ENCODE measurements around the gene HEXD. TPM values are rescaled to one million over a fixed set of nuclear protein-coding genes. Genes with fewer than 3 reads are reported as not detected.

The HEXD gene
- total RNA-seq, 1 experiment from 2014 or later, result 30.0 TPM

- no peaks in the 10 kb centered on the region; the same call in 1 of the 2 replicates for H4K20me1 ChIP-seq (ENCODE audit: insufficient read depth)
- TF ChIP-seq EZH2 (IDR thresholded peaks at IDR 0.05; ENCODE audit: low read depth) (no peak), CTCF (conservative IDR thresholded peaks at IDR 0.05) (no peak)
- CTCF ChIA-PET, result interaction anchor here (0.6 kb wide), 3 partner anchors 33 to 361 kb away, joined by 3 to 8 read pairs (median 3); no protein-coding TSS in a partner anchor
Observed at GRCh38 chr17:82396601-82397435, 21.3 kb upstream of the HEXD start.

GRCh38 chr17:82397449-82398335 lies 20.5 kb upstream of the HEXD start:
- no peak for DNase-seq
- H3F3A ChIP-seq (ENCODE audit: insufficient read depth, low read depth), result no peaks in the 10 kb centered on the region
- no peaks in the 10 kb centered on the region; the same call in 1 of the 2 replicates for H4K20me1 ChIP-seq (ENCODE audit: insufficient read depth)
- no peak overlapping the region for H3K4me2 ChIP-seq
- CTCF ChIA-PET, result interaction anchor here (0.6 kb wide), 4 partner anchors 34 to 360 kb away, joined by 3 to 8 read pairs (median 3); no protein-coding TSS in a partner anchor
- H3K9me3 ChIP-seq (ENCODE audit: insufficient read depth, low read depth), result no peaks in the 10 kb centered on the region
- no TSS peak for BruUV-seq (replicated peaks)
- no peak overlapping the region for H2AFZ ChIP-seq
- intact Hi-C loops (cut with micrococcal nuclease; ENCODE audit: unreplicated experiment), result no loop called here
- TF ChIP-seq EZH2 (IDR thresholded peaks at IDR 0.05; ENCODE audit: low read depth), result no peak
- no peak for TF ChIP-seq CTCF (conservative IDR thresholded peaks at IDR 0.05)
- H3K79me2 ChIP-seq (ENCODE audit: low read depth), result no peaks in the 10 kb centered on the region
- no peaks in the 10 kb centered on the region for H3K9me2 ChIP-seq (ENCODE audit: insufficient read depth)
- no peaks in the 10 kb centered on the region for H3K4me1 ChIP-seq (replicated peaks; ENCODE audit: insufficient read depth)
- H3K4me3 ChIP-seq, result no peak overlapping the region
- no peaks in the 10 kb centered on the region for H3K36me3 ChIP-seq (ENCODE audit: low read depth)
- H3K27ac ChIP-seq, result no peak overlapping the region
- POLR2A ChIA-PET (ENCODE audit: unreplicated experiment), result no interaction called here
- H3K27me3 ChIP-seq (ENCODE audit: insufficient read depth, low read depth), result no peaks in the 10 kb centered on the region

More at GRCh38 chr17:82396601-82397435, 21.3 kb upstream of the HEXD start:
- no peaks in the 10 kb centered on the region for H3K9me2 ChIP-seq (ENCODE audit: insufficient read depth)
- H3K9me3 ChIP-seq (ENCODE audit: insufficient read depth, low read depth), result no peaks in the 10 kb centered on the region
- POLR2A ChIA-PET (ENCODE audit: unreplicated experiment), result interaction anchor here (0.7 kb wide), 1 partner anchor 381 kb away, joined by 8 read pairs; no protein-coding TSS in a partner anchor
- no peaks in the 10 kb centered on the region for H3K79me2 ChIP-seq (ENCODE audit: low read depth)
- H3K36me3 ChIP-seq (ENCODE audit: low read depth), result no peaks in the 10 kb centered on the region
- H3K4me2 ChIP-seq, result no peak overlapping the region
- no peak overlapping the region for H3K27ac ChIP-seq
- DNase-seq, result peak in 1 of 2 experiments; percentile 41
- H3K4me3 ChIP-seq, result no peak overlapping the region
- no peak overlapping the region for H2AFZ ChIP-seq
- H3K4me1 ChIP-seq (replicated peaks; ENCODE audit: insufficient read depth), result no peaks in the 10 kb centered on the region
- no peaks in the 10 kb centered on the region for H3F3A ChIP-seq (ENCODE audit: insufficient read depth, low read depth)
- intact Hi-C loops (cut with micrococcal nuclease; ENCODE audit: unreplicated experiment), result no loop called here
- no TSS peak for BruUV-seq (replicated peaks)
- no peaks in the 10 kb centered on the region for H3K27me3 ChIP-seq (ENCODE audit: insufficient read depth, low read depth)

- no TSS peak for BruUV-seq (replicated peaks)
- H3K27ac ChIP-seq, result no peak overlapping the region
- H3K79me2 ChIP-seq (ENCODE audit: low read depth), result no peaks in the 10 kb centered on the region
- H4K20me1 ChIP-seq (ENCODE audit: insufficient read depth), result no peaks in the 10 kb centered on the region; the same call in 1 of the 2 replicates
- H2AFZ ChIP-seq, result no peak overlapping the region
- TF ChIP-seq CTCF (conservative IDR thresholded peaks at IDR 0.05), result no peak
- intact Hi-C loops (cut with micrococcal nuclease; ENCODE audit: unreplicated experiment), result no loop called here
- H3K9me2 ChIP-seq (ENCODE audit: insufficient read depth), result no peaks in the 10 kb centered on the region
- DNase-seq, result no peak
- no peak overlapping the region for H3K4me3 ChIP-seq
- no peaks in the 10 kb centered on the region for H3K9me3 ChIP-seq (ENCODE audit: insufficient read depth, low read depth)
- no peaks in the 10 kb centered on the region for H3F3A ChIP-seq (ENCODE audit: insufficient read depth, low read depth)
- H3K4me2 ChIP-seq, result no peak overlapping the region
- POLR2A ChIA-PET (ENCODE audit: unreplicated experiment), result no interaction called here
- H3K36me3 ChIP-seq (ENCODE audit: low read depth), result no peaks in the 10 kb centered on the region
- no peaks in the 10 kb centered on the region for H3K4me1 ChIP-seq (replicated peaks; ENCODE audit: insufficient read depth)
- CTCF ChIA-PET, result no interaction called here
- no peaks in the 10 kb centered on the region for H3K27me3 ChIP-seq (ENCODE audit: insufficient read depth, low read depth)
Observed at GRCh38 chr17:82399041-82399441, 19.1 kb upstream of the HEXD start.
